Natural killer cell (primary cell): ENCODE data around the gene PRRG2. TPM values are rescaled to one million over a fixed set of nuclear protein-coding genes. Genes with fewer than 3 reads are reported as not detected.
"Not testable (repeated sequence)": the region's sequence is repeated elsewhere in the genome, so short reads cannot be mapped to it uniquely, and the experiment has no call there.

Experiments
- ATAC-seq, 3 donors: fragments of 150-1000 bp in 2 of 3; fragments of 200-7000 bp in 1 of 3; cut with Tn5 transposase; 1 replicate in 1 of 3; 2 replicates in 2 of 3; pipeline ENCODE4 v1.10.0; 2021; ENCODE audit warnings: mild to moderate bottlenecking in 2 of 3, moderate library complexity in 2 of 3
- DNase-seq, 2 donors: peaks; one replicate each; pipeline versions ENCODE4 v3.0.0 to v3.0.0-alpha.2; 2013 to 2021; ENCODE audit warnings: mixed read lengths in 1 of 2
- H3K27ac ChIP-seq: one replicate; pipeline ENCODE4 v1.5.1; 2013; ENCODE audit warnings: mild to moderate bottlenecking, low read length
- H3K27me3 ChIP-seq: one replicate; pipeline ENCODE4 v1.6.1; 2013; ENCODE audit warnings: low read length; ENCODE audit not compliant: control insufficient read depth, insufficient read depth
- H3K36me3 ChIP-seq: one replicate; pipeline ENCODE4 v1.6.1; 2013; ENCODE audit warnings: low read length; ENCODE audit not compliant: control insufficient read depth, insufficient read depth
- H3K4me1 ChIP-seq: one replicate; pipeline ENCODE4 v1.6.1; 2013; ENCODE audit warnings: low read length; ENCODE audit not compliant: control insufficient read depth, insufficient read depth
- H3K4me3 ChIP-seq: one replicate; pipeline ENCODE4 v1.5.1; 2013; ENCODE audit warnings: low read length
- H3K9me3 ChIP-seq: one replicate; pipeline ENCODE4 v1.6.1; 2013; ENCODE audit warnings: low read length; ENCODE audit not compliant: control insufficient read depth, insufficient read depth
- H3K27ac Mint-ChIP-seq, 2 donors: one replicate each; pipeline ENCODE4 v1.8.0; 2022; ENCODE audit warnings: mild to moderate bottlenecking in 2 of 2, mixed read lengths in 2 of 2, moderate library complexity in 1 of 2
- H3K27me3 Mint-ChIP-seq, 2 donors: one replicate each; pipeline ENCODE4 v1.8.0; 2022; ENCODE audit warnings: low read depth in 2 of 2, mixed read lengths in 2 of 2
- H3K36me3 Mint-ChIP-seq: one replicate; pipeline ENCODE4 v1.8.0; 2022; ENCODE audit warnings: mixed read lengths
- H3K4me1 Mint-ChIP-seq, 2 donors: one replicate each; pipeline ENCODE4 v1.8.0; 2022; ENCODE audit warnings: mixed read lengths in 2 of 2
- H3K4me3 Mint-ChIP-seq: one replicate; pipeline ENCODE4 v1.8.0; 2022; ENCODE audit warnings: mild to moderate bottlenecking, moderate library complexity, mixed read lengths
- H3K9me3 Mint-ChIP-seq, 2 donors: one replicate each; pipeline ENCODE4 v1.8.0; 2022; ENCODE audit warnings: mixed read lengths in 2 of 2
- WGBS: methylation state at CpG from one replicate; pipeline ENCODE4 v1.1.7; 2013; ENCODE audit warnings: missing lambda C conversion rate; ENCODE audit not compliant: insufficient coverage; 5-methylcytosine and 5-hydroxymethylcytosine counted together
- intact Hi-C: fragments of 100-400 bp; cut with micrococcal nuclease; formaldehyde crosslinking; loops from one replicate; pipeline ENCODE4 v1.14.2; 2022
- total RNA-seq, 4 donors: library from RNA; stranded (reverse); fragments of 120-200 nt in 1 of 4; gene quantifications; one replicate each; pipeline versions ENCODE4 v1.2.3 to v1.2.4, GENCODE V29; 2013 to 2022
- TF ChIP-seq, protein P1 (sequence below): fragments of 200-600 bp; IDR thresholded peaks from one replicate; pipeline ENCODE4 v1.8.0; 2022; ENCODE audit warnings: antibody characterized with exemption

PRRG2 gene
- total RNA-seq, 3 donors from 2014 or later (not counting 1 experiment from before 2014, with no cell fraction given) = 0.39 to 0.56 TPM; not detected in 1

DNA sequence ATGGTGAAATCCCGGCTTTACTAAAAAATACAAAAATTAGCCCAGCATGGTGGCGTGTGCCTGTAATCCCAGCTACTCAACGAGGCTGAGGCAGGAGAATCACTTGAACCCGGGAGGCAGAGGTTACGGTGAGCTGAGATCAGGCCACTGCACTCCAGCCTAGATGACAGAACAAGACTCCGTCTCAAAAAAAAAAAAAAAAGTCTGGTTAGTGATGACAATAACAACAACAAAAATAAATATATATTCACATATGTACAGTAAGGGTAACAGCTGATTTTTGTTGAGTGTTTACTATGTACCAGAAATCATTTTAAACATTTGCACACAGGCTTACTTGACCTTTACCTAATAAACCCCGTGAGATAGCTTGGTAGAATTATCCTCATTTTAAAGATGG, 35.8 kb downstream of the PRRG2 start:
- TF ChIP-seq, protein P1, sequence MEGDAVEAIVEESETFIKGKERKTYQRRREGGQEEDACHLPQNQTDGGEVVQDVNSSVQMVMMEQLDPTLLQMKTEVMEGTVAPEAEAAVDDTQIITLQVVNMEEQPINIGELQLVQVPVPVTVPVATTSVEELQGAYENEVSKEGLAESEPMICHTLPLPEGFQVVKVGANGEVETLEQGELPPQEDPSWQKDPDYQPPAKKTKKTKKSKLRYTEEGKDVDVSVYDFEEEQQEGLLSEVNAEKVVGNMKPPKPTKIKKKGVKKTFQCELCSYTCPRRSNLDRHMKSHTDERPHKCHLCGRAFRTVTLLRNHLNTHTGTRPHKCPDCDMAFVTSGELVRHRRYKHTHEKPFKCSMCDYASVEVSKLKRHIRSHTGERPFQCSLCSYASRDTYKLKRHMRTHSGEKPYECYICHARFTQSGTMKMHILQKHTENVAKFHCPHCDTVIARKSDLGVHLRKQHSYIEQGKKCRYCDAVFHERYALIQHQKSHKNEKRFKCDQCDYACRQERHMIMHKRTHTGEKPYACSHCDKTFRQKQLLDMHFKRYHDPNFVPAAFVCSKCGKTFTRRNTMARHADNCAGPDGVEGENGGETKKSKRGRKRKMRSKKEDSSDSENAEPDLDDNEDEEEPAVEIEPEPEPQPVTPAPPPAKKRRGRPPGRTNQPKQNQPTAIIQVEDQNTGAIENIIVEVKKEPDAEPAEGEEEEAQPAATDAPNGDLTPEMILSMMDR = no peak
- no peak overlapping the region for H3K4me3 ChIP-seq
- no peaks in the 10 kb centered on the region for H3K9me3 ChIP-seq
- no peak overlapping the region for H3K4me3 Mint-ChIP-seq
- no peak overlapping the region for H3K27ac ChIP-seq
- no peaks in the 10 kb centered on the region for H3K27me3 ChIP-seq
- peaks cover 26% of the 10 kb centered on the region for H3K4me1 ChIP-seq
- DNase-seq (no peak), ATAC-seq (no peak)
- H3K4me1 Mint-ChIP-seq = peaks cover 23 to 45% of the 10 kb centered on the region in 2 donors
- H3K27me3 Mint-ChIP-seq = no peaks in the 10 kb centered on the region
- intact Hi-C loops = no loop called here
- no peaks in the 10 kb centered on the region for H3K36me3 Mint-ChIP-seq
- peak overlapping the region in 1 of 2 donors; percentile 33 for H3K27ac Mint-ChIP-seq
- WGBS = 100% methylated on average over 6 of the region's 7 CpGs
- H3K36me3 ChIP-seq = peaks cover 58% of the 10 kb centered on the region
- H3K9me3 Mint-ChIP-seq = no peaks in the 10 kb centered on the region

DNA sequence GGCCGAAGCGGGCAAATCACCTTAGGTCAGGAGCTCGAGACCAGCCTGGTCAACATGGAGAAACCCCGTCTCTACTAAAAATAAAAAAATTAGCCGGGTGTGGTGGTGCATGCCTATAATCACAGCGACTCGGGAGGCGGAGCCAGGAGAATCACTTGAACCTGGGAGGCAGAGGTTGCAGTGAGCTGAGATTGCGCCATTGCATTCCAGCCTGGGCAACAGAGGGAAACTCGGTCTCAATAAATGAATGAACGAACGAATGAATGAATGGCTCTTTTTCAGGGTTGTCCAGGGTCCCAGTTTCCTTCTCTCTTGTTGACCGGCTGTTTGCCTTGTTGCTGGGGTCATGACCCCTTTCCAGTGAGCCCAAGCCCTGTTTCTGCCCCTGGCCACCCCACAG, 36.7 kb downstream of the PRRG2 start:
- H3K36me3 Mint-ChIP-seq, ATAC-seq: not testable (repeated sequence)
- peak overlapping the region; percentile 7 to 67 for H3K27ac Mint-ChIP-seq

DNA sequence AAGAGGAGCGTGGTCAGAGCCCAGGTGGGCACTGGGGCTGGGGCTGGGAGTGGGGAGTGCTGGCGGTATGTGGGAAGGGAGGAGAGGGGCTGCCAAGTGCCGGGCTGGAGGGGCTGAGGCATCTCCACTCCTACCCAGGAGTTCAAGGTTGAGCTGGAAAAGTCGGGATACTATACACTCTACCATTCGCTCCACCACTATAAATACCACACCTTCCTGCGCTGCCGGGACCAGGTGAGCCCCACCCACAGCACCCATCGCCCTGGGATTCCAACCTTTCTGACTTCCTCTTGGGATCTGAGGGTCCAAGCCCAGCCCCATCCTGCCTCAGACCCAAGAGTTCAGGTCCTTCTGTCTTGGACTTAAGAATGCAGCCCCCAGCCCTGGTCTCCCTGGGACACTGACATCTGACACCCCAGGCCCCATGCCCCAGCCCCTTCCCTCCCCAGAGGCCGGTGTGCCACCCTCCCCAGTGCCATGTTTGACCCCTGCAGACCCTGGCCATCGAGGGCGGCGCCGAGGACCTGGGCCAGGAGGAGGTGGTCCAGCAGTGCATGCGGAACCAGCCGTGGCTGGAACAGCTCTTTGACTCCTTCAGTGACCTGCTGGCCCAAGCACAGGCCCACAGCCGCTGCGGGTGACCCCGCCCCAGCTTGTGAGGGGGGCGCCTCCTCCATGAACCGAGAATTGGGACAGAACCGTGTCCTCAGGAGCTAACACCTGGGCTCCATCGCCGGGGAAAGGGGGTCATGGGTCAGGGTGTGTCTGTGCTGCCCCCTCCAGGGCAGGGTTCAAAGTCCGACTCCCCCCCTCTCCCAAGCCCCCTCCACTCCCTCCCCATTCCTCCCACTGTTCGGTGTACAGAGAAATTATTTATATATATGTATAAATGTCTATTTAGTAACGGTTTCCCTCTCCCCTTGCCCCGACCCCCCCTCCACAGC, 44.1 kb downstream of the PRRG2 start:
- Histone ChIP-seq H3K36me3 (peaks cover 32% of the 10 kb centered on the region), H3K9me3 (no peaks in the 10 kb centered on the region), H3K4me1 (no peaks in the 10 kb centered on the region), H3K27me3 (no peaks in the 10 kb centered on the region), H3K27ac (no peak overlapping the region), H3K4me3 (no peak overlapping the region)
- Mint-ChIP-seq H3K27ac (no peak overlapping the region), H3K36me3 (no peaks in the 10 kb centered on the region), H3K4me1 (peaks cover 0 to 8% of the 10 kb centered on the region in 2 donors), H3K27me3 (no peaks in the 10 kb centered on the region), H3K9me3 (no peaks in the 10 kb centered on the region), H3K4me3 (no peak overlapping the region)
- TF ChIP-seq, protein P1 = no peak
- intact Hi-C loops = no loop called here
- DNase-seq (no peak), ATAC-seq (peak in 1 of 3 donors; percentile 17)
- WGBS = 98% methylated on average over 22 of the region's 27 CpGs

More for the DNA sequence above, 36.7 kb downstream of the PRRG2 start:
- Histone ChIP-seq H3K4me1 (peaks cover 21% of the 10 kb centered on the region), H3K36me3 (peaks cover 62% of the 10 kb centered on the region)
- H3K9me3 ChIP-seq, H3K4me3 ChIP-seq, H3K4me3 Mint-ChIP-seq, intact Hi-C loops, H3K27me3 Mint-ChIP-seq, H3K27me3 ChIP-seq, DNase-seq, H3K9me3 Mint-ChIP-seq, H3K27ac ChIP-seq: not testable (repeated sequence)
- 96% methylated on average over 13 of the region's 13 CpGs for WGBS
- H3K4me1 Mint-ChIP-seq = peaks cover 23 to 41% of the 10 kb centered on the region in 2 donors

DNA sequence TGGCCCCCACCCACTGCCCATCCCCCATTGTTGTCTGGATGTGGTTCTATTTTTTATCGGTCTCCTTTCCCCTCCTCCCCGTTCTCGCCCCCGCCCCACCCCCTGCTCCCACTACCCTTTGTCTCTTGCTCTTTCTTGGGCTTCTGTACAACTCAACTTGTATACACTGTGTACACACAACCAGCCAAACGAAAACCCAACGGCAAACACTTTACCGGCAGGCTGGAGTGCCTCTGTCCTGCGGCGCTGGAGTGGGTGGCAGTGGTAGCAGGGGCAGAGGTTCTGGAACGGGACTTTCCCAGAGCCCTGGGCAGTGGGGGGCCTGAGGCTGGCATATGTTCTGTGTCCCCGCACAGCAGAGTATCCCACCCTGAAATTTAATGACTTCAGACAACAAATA, 45.1 kb downstream of the PRRG2 start:
- Mint-ChIP-seq H3K27me3 (no peaks in the 10 kb centered on the region), H3K36me3 (no peaks in the 10 kb centered on the region), H3K4me3 (no peak overlapping the region), H3K27ac (no peak overlapping the region), H3K9me3 (no peaks in the 10 kb centered on the region), H3K4me1 (peaks cover 0 to 8% of the 10 kb centered on the region in 2 donors)
- 99% methylated on average over 11 of the region's 11 CpGs for WGBS
- intact Hi-C loops = no loop called here
- Histone ChIP-seq H3K9me3 (no peaks in the 10 kb centered on the region), H3K4me3 (no peak overlapping the region), H3K36me3 (peaks cover 28% of the 10 kb centered on the region), H3K27ac (no peak overlapping the region), H3K4me1 (no peaks in the 10 kb centered on the region), H3K27me3 (no peaks in the 10 kb centered on the region)
- TF ChIP-seq, protein P1 = no peak
- DNase-seq = no peak
- ATAC-seq = no peak
